Heart right ventricle (tissue), 16 donors: Measurements from ENCODE around the gene BRMS1. TPM values are rescaled to one million over a fixed set of nuclear protein-coding genes. Genes with fewer than 3 reads are reported as not detected.

Experiments
- ATAC-seq, 8 donors: fragments of 200-7000 bp; cut with Tn5 transposase; one replicate each; pipeline ENCODE4 v1.9.1; 2020; ENCODE audit warnings: mild to moderate bottlenecking in 8 of 8, moderate library complexity in 8 of 8, moderate number of reproducible peaks in 1 of 8
- DNase-seq, 2 donors: peaks; one replicate each; pipeline ENCODE4 v3.0.0-alpha.2; 2020
- H3K27ac ChIP-seq, 10 donors: fragments of 200-600 bp; sonication (generic) in 2 of 10; one replicate each; pipeline versions ENCODE4 v1.5.0 to v1.8.0; 2020 to 2022; ENCODE audit warnings: mild to moderate bottlenecking in 3 of 10
- H3K27me3 ChIP-seq, 7 donors: fragments of 200-600 bp; one replicate each; pipeline ENCODE4 v1.8.0; 2021 to 2022; ENCODE audit warnings: mild to moderate bottlenecking in 2 of 7
- H3K36me3 ChIP-seq, 9 donors: fragments of 200-600 bp; sonication (generic) in 1 of 9; one replicate each; pipeline versions ENCODE4 v1.5.0 to v1.8.0; 2020 to 2022; ENCODE audit warnings: mild to moderate bottlenecking in 2 of 9
- H3K4me1 ChIP-seq, 9 donors: fragments of 200-600 bp; sonication (generic) in 1 of 9; one replicate each; pipeline versions ENCODE4 v1.5.0 to v1.8.0; 2020 to 2022; ENCODE audit warnings: mild to moderate bottlenecking in 4 of 9
- H3K4me3 ChIP-seq, 10 donors: fragments of 200-600 bp; sonication (generic) in 2 of 10; one replicate each; pipeline versions ENCODE4 v1.5.0 to v1.8.0; 2020 to 2022; ENCODE audit warnings: mild to moderate bottlenecking in 7 of 10, moderate library complexity in 2 of 10
- H3K9me3 ChIP-seq, 11 donors: fragments of 200-600 bp in 10 of 11; sonication (generic) in 2 of 11; one replicate each; pipeline versions ENCODE4 v1.5.0 to v1.8.0; 2013 to 2022; ENCODE audit warnings: mild to moderate bottlenecking in 2 of 11, control low read depth in 1 of 11, moderate library complexity in 1 of 11
- CTCF ChIP-seq, 9 donors: fragments of 200-600 bp; sonication (generic) in 2 of 9; IDR thresholded peaks; one replicate each; pipeline versions ENCODE4 v1.5.0 to v1.8.0; 2021 to 2022; ENCODE audit warnings: antibody characterized with exemption in 9 of 9, mild to moderate bottlenecking in 5 of 9, moderate library complexity in 1 of 9
- WGBS, 2 donors: extraction: QIAGEN DNeasy Blood & Tissue Kit; methylation state at CpG; one replicate each; pipeline ENCODE4 v1.1.7; 2013; ENCODE audit warnings: inconsistent platforms in 1 of 2; 5-methylcytosine and 5-hydroxymethylcytosine counted together
- intact Hi-C, 10 donors: fragments of 100-400 bp; cut with DNase I; formaldehyde crosslinking; loops; one replicate each; pipeline versions ENCODE4 v1.11.1 to v1.14.2; 2022
- polyA plus RNA-seq, 2 donors: library from polyadenylated mRNA; stranded (reverse); fragments of 200-250 nt; gene quantifications; one replicate each; pipeline ENCODE4 v1.2.3, GENCODE V29; 2013
- total RNA-seq, 10 donors: library from RNA; stranded (reverse); fragmentation: NEBNext Ultra II Directional in 3 of 10; extraction: Animal tissue kit (Norgen Biotek cat#: 25700) in 3 of 10; gene quantifications; one replicate each; pipeline versions ENCODE4 v1.2.1 to v1.2.4, GENCODE V29; 2021 to 2023
- donor health status: Arrhythmogenic right ventricular cardiomyopathy.
- donor health status: ischemic (EF 13 %, LVEDD 7.1; RV severe dilation, severe dysfunction).
- donor health status: healthy with polysubstance abuse.
- donor health status: DM: no; HTN: yes; CAD: no.
- donor health status: DM: no; HTN: no; CAD: no.
- donor health status: ischemic (EF 25% LVEDD 6.9; RV normal size, moderate dysfunction).
- donor health status: ischemic (EF 25% LVEDD 5.7; RV mildly dilated, moderate dysfunction).
- donor health status: healthy.
- donor health status: DM: yes; HTN: yes; CAD: no.
- donor health status: Ischemic cardiomyopathy.
- donor health status: ischemic (EF 35%, LVEDD 5.7; RV mildly dilated, moderate dysfunction).
- donor health status: nonischemic (EF 11% LVEDD 7.7; RV severe dilation, severe dysfunction).
- donor health status: DM: yes; HTN: yes; CAD: no.
- donor health status: PGD.
- donor health status: ischemic (EF 29% LVEDD 5.4; RV normal size, mild dysfunction).
- donor health status: nonischemic (EF 23%, LVEDD 6.1; RV moderate dilation, normal function).

The BRMS1 gene
- total and polyA plus RNA-seq, 12 donors: 10.6 to 73.9 (median 13.6) TPM

- intact Hi-C loops: no loop called here
- Histone ChIP-seq H3K4me1 (peaks cover 5 to 28% (median 22%) of the 10 kb centered on the region in 9 donors), H3K27me3 (peaks cover 17 to 45% (median 35%) of the 10 kb centered on the region in 7 donors), H3K27ac (no peak overlapping the region), H3K4me3 (no peak overlapping the region), H3K36me3 (no peaks in the 10 kb centered on the region), H3K9me3 (no peaks in the 10 kb centered on the region)
- ATAC-seq (no peak), DNase-seq (no peak)
- TF ChIP-seq CTCF (IDR thresholded peaks at IDR 0.05): no peak
- WGBS, 2 donors: 58 to 60% methylated on average over 17 of the region's 17 CpGs
Measured at GRCh38 chr11:66292543-66293332, 52.2 kb downstream of the BRMS1 start.

GRCh38 chr11:66291706-66292542, 53.0 kb downstream of the BRMS1 start, which contains the start of gene TMEM151A:
Gene TMEM151A, plus strand, starts transcription at chr11:66291894. Its CDS starts 120 bp downstream, at chr11:66292014.
- no peak for DNase-seq
- H3K27ac ChIP-seq: no peak within 1 kb of the TSS
- peak within 1 kb of the TSS in 9 of 10 donors; percentile 22 to 48 (median 40) for H3K4me3 ChIP-seq
- peaks cover 0 to 1% (median 0%) of the 10 kb centered on the region in 9 donors for H3K36me3 ChIP-seq
- ATAC-seq: no peak
- peaks cover 5 to 36% (median 30%) of the 10 kb centered on the region in 9 donors for H3K4me1 ChIP-seq
- H3K27me3 ChIP-seq: peaks cover 17 to 45% (median 35%) of the 10 kb centered on the region in 7 donors
- H3K9me3 ChIP-seq: no peaks in the 10 kb centered on the region
- intact Hi-C loops: no loop called here
- 1 to 2% methylated on average over 70 to 90 of the region's 95 CpGs for WGBS, 2 donors
- no peak for TF ChIP-seq CTCF (IDR thresholded peaks at IDR 0.05)

- DNase-seq (no peak), ATAC-seq (no peak)
- intact Hi-C loops: no loop called here
- H3K4me1 ChIP-seq: peaks cover 5 to 39% (median 35%) of the 10 kb centered on the region in 9 donors
- H3K9me3 ChIP-seq: no peaks in the 10 kb centered on the region
- peaks cover 0 to 3% (median 0%) of the 10 kb centered on the region in 9 donors for H3K36me3 ChIP-seq
- WGBS, 2 donors: 16 to 20% methylated on average over 16 of the region's 16 CpGs
- H3K27me3 ChIP-seq: peaks cover 17 to 45% (median 35%) of the 10 kb centered on the region in 7 donors
- no peak overlapping the region for H3K4me3 ChIP-seq
- H3K27ac ChIP-seq: no peak overlapping the region
- TF ChIP-seq CTCF (IDR thresholded peaks at IDR 0.05): no peak
Measured at GRCh38 chr11:66291303-66291705, 53.6 kb downstream of the BRMS1 start.

- DNase-seq (no peak), ATAC-seq (no peak)
- Histone ChIP-seq H3K9me3 (no peaks in the 10 kb centered on the region), H3K27me3 (peaks cover 17 to 45% (median 35%) of the 10 kb centered on the region in 7 donors), H3K4me1 (peaks cover 5 to 49% (median 39%) of the 10 kb centered on the region in 9 donors), H3K4me3 (no peak overlapping the region), H3K36me3 (peaks cover 0 to 3% (median 0%) of the 10 kb centered on the region in 9 donors), H3K27ac (no peak overlapping the region)
- intact Hi-C loops: no loop called here
- WGBS, 2 donors: 73 to 77% methylated on average over 2 of the region's 2 CpGs
- no peak for TF ChIP-seq CTCF (IDR thresholded peaks at IDR 0.05)
Measured at GRCh38 chr11:66290330-66290621, 54.6 kb downstream of the BRMS1 start.
